ENCODE measurements around the gene SSNA1. TPM values are rescaled to one million over a fixed set of nuclear protein-coding genes. Genes with fewer than 3 reads are reported as not detected.
A peak's percentile ranks its signal among the peaks of the same experiment; 100 is the strongest.

Gene SSNA1
- total and polyA plus RNA-seq, 2 donors (not counting 1 experiment from before 2014, with no cell fraction given), result 37.7 to 56.3 TPM

GRCh38 chr9:137212520-137212919, 24.0 kb downstream of the SSNA1 start:
- Histone ChIP-seq H3K4me1 (ENCODE audit: control insufficient read depth, extremely low read depth, insufficient read depth, low read length) (no peaks in the 10 kb centered on the region), H2AFZ (ENCODE audit: low read length) (no peak overlapping the region), H3K4me2 (ENCODE audit: extremely low read depth, insufficient read depth, low read length) (no peak overlapping the region), H3K36me3 (ENCODE audit: control insufficient read depth, insufficient read depth, low read length) (peaks cover 17% of the 10 kb centered on the region), H3K4me3 (replicated peaks in 1 of 4; ENCODE audit: control extremely low read depth in 1 of 4, insufficient read depth in 1 of 4, low read depth in 3 of 4, low read length in 4 of 4) (no peak overlapping the region), H3K9me3 (ENCODE audit: control insufficient read depth, insufficient read depth, low read depth, low read length) (no peaks in the 10 kb centered on the region), H4K20me1 (ENCODE audit: control insufficient read depth, extremely low read depth, insufficient read depth, low read length) (no peaks in the 10 kb centered on the region), H3K27me3 (ENCODE audit: control insufficient read depth, insufficient read depth, low read length) (no peaks in the 10 kb centered on the region), H3K27ac (ENCODE audit: insufficient read depth, low read length) (no peak overlapping the region), H3K79me2 (ENCODE audit: control insufficient read depth, insufficient read depth, low read length) (peaks cover under 1% of the 10 kb centered on the region), H3K9ac (ENCODE audit: insufficient read depth, low read length) (no peak overlapping the region)
- DNase-seq (ENCODE audit: low read depth in 2 of 2), result no peak
- TF ChIP-seq EZH2 (IDR thresholded peaks at IDR 0.05; ENCODE audit: low read length, missing control alignments) (no peak), CTCF (conservative IDR thresholded peaks at IDR 0.05 in 1 of 2, IDR thresholded peaks at IDR 0.05 in 1 of 2; ENCODE audit: low read depth in 1 of 2, low read length in 2 of 2) (no peak)

GRCh38 chr9:137213160-137214060, 24.9 kb downstream of the SSNA1 start:
- H3K9me3 ChIP-seq (ENCODE audit: control insufficient read depth, insufficient read depth, low read depth, low read length), result no peaks in the 10 kb centered on the region
- no peaks in the 10 kb centered on the region for H4K20me1 ChIP-seq (ENCODE audit: control insufficient read depth, extremely low read depth, insufficient read depth, low read length)
- TF ChIP-seq CTCF (conservative IDR thresholded peaks at IDR 0.05 in 1 of 2, IDR thresholded peaks at IDR 0.05 in 1 of 2; ENCODE audit: low read depth in 1 of 2, low read length in 2 of 2), result peak in 1 of 2 donors; percentile 19
- no peak for TF ChIP-seq EZH2 (IDR thresholded peaks at IDR 0.05; ENCODE audit: low read length, missing control alignments)
- H3K27ac ChIP-seq (ENCODE audit: insufficient read depth, low read length), result no peak overlapping the region
- no peak overlapping the region for H3K4me2 ChIP-seq (ENCODE audit: extremely low read depth, insufficient read depth, low read length)
- H3K4me3 ChIP-seq (replicated peaks in 1 of 4; ENCODE audit: control extremely low read depth in 1 of 4, insufficient read depth in 1 of 4, low read depth in 3 of 4, low read length in 4 of 4), result no peak overlapping the region
- no peaks in the 10 kb centered on the region for H3K27me3 ChIP-seq (ENCODE audit: control insufficient read depth, insufficient read depth, low read length)
- H3K36me3 ChIP-seq (ENCODE audit: control insufficient read depth, insufficient read depth, low read length), result peaks cover 17% of the 10 kb centered on the region
- H3K9ac ChIP-seq (ENCODE audit: insufficient read depth, low read length), result no peak overlapping the region
- no peak overlapping the region for H2AFZ ChIP-seq (ENCODE audit: low read length)
- H3K4me1 ChIP-seq (ENCODE audit: control insufficient read depth, extremely low read depth, insufficient read depth, low read length), result no peaks in the 10 kb centered on the region
- DNase-seq (ENCODE audit: low read depth in 2 of 2), result no peak
- no peaks in the 10 kb centered on the region for H3K79me2 ChIP-seq (ENCODE audit: control insufficient read depth, insufficient read depth, low read length)

- peaks cover 5% of the 10 kb centered on the region for H3K4me1 ChIP-seq (ENCODE audit: control insufficient read depth, extremely low read depth, insufficient read depth, low read length)
- no peak overlapping the region for H2AFZ ChIP-seq (ENCODE audit: low read length)
- H3K4me2 ChIP-seq (ENCODE audit: extremely low read depth, insufficient read depth, low read length), result no peak overlapping the region
- DNase-seq (ENCODE audit: low read depth in 2 of 2), result no peak
- peaks cover 19% of the 10 kb centered on the region for H3K36me3 ChIP-seq (ENCODE audit: control insufficient read depth, insufficient read depth, low read length)
- H3K9me3 ChIP-seq (ENCODE audit: control insufficient read depth, insufficient read depth, low read depth, low read length), result no peaks in the 10 kb centered on the region
- H4K20me1 ChIP-seq (ENCODE audit: control insufficient read depth, extremely low read depth, insufficient read depth, low read length), result no peaks in the 10 kb centered on the region
- H3K79me2 ChIP-seq (ENCODE audit: control insufficient read depth, insufficient read depth, low read length), result no peaks in the 10 kb centered on the region
- no peak overlapping the region for H3K9ac ChIP-seq (ENCODE audit: insufficient read depth, low read length)
- no peak for TF ChIP-seq EZH2 (IDR thresholded peaks at IDR 0.05; ENCODE audit: low read length, missing control alignments)
- no peak for TF ChIP-seq CTCF (conservative IDR thresholded peaks at IDR 0.05 in 1 of 2, IDR thresholded peaks at IDR 0.05 in 1 of 2; ENCODE audit: low read depth in 1 of 2, low read length in 2 of 2)
- no peaks in the 10 kb centered on the region for H3K27me3 ChIP-seq (ENCODE audit: control insufficient read depth, insufficient read depth, low read length)
- H3K4me3 ChIP-seq (replicated peaks in 1 of 4; ENCODE audit: control extremely low read depth in 1 of 4, insufficient read depth in 1 of 4, low read depth in 3 of 4, low read length in 4 of 4), result no peak overlapping the region
- no peak overlapping the region for H3K27ac ChIP-seq (ENCODE audit: insufficient read depth, low read length)
Observed at GRCh38 chr9:137214620-137215019, 26.1 kb downstream of the SSNA1 start.

Measured in fibroblast of lung (primary cell).